GM19328 (cell line): ENCODE results near the gene SLC25A44.
"Not testable (repeated sequence)": the region's sequence is repeated elsewhere in the genome, so short reads cannot be mapped to it uniquely, and the experiment has no call there.

Experiments used
- ATAC-seq: cut with Tn5 transposase; IDR thresholded peaks from one replicate; pipeline ENCODE4 v1.9.1; 2021; ENCODE audit warnings: mild to moderate bottlenecking, moderate library complexity; ENCODE audit not compliant: unreplicated experiment

SLC25A44 gene

GRCh38 chr1:156203331-156203730 is 9.4 kb downstream of the SLC25A44 start:
- ATAC-seq = no peak

- no peak for ATAC-seq
These were observed 10.8 kb downstream of the SLC25A44 start for GRCh38 chr1:156204686-156205085.

- no peak for ATAC-seq
These were observed 17.3 kb downstream of the SLC25A44 start for GRCh38 chr1:156211243-156211642.

- ATAC-seq = no peak
These were observed 18.2 kb downstream of the SLC25A44 start for GRCh38 chr1:156212130-156212529.

GRCh38 chr1:156212833-156213643 is 19.1 kb downstream of the SLC25A44 start, which contains the start of gene PMF1:
TSS of gene PMF1 (plus strand) at chr1:156213007. CDS start at chr1:156213016, 9 bp downstream.
- peak; percentile 90 for ATAC-seq

- no peak for ATAC-seq
These were observed 19.7 kb downstream of the SLC25A44 start for GRCh38 chr1:156213644-156213966.

- no peak for ATAC-seq
These were observed 20.3 kb downstream of the SLC25A44 start for GRCh38 chr1:156214024-156214748.

- not testable (repeated sequence) for ATAC-seq
These were observed 22.6 kb downstream of the SLC25A44 start for GRCh38 chr1:156216361-156217086.

GRCh38 chr1:156217871-156218270 is 24.0 kb downstream of the SLC25A44 start:
- ATAC-seq = no peak

GRCh38 chr1:156220226-156220625 is 26.3 kb downstream of the SLC25A44 start:
- ATAC-seq = no peak

- no peak for ATAC-seq
These were observed 28.2 kb downstream of the SLC25A44 start for GRCh38 chr1:156221986-156222692.

- ATAC-seq = no peak
These were observed 31.7 kb downstream of the SLC25A44 start for GRCh38 chr1:156225677-156226014.

GRCh38 chr1:156226116-156226538 is 32.2 kb downstream of the SLC25A44 start:
- peak; percentile 59 for ATAC-seq

- ATAC-seq = no peak
These were observed 32.9 kb downstream of the SLC25A44 start for GRCh38 chr1:156226782-156227181.

- ATAC-seq = no peak
These were observed 34.6 kb downstream of the SLC25A44 start for GRCh38 chr1:156228501-156228900.

GRCh38 chr1:156229809-156230472 is 36.0 kb downstream of the SLC25A44 start:
- no peak for ATAC-seq

GRCh38 chr1:156230473-156230837 is 36.6 kb downstream of the SLC25A44 start:
- ATAC-seq = no peak

- no peak for ATAC-seq
These were observed 38.4 kb downstream of the SLC25A44 start for GRCh38 chr1:156232201-156232894.

- ATAC-seq = no peak
These were observed 39.7 kb downstream of the SLC25A44 start for GRCh38 chr1:156233426-156234127.
